Suppressor macrophage treated with lipopolysaccharide for 1 hour (primary cell): Measurements from ENCODE around the gene FSTL4.

Experiments used
- DNase-seq, 3 donors: peaks; one replicate each; pipeline ENCODE4 v3.0.0-alpha.2; 2020 to 2022

The FSTL4 gene

DNA sequence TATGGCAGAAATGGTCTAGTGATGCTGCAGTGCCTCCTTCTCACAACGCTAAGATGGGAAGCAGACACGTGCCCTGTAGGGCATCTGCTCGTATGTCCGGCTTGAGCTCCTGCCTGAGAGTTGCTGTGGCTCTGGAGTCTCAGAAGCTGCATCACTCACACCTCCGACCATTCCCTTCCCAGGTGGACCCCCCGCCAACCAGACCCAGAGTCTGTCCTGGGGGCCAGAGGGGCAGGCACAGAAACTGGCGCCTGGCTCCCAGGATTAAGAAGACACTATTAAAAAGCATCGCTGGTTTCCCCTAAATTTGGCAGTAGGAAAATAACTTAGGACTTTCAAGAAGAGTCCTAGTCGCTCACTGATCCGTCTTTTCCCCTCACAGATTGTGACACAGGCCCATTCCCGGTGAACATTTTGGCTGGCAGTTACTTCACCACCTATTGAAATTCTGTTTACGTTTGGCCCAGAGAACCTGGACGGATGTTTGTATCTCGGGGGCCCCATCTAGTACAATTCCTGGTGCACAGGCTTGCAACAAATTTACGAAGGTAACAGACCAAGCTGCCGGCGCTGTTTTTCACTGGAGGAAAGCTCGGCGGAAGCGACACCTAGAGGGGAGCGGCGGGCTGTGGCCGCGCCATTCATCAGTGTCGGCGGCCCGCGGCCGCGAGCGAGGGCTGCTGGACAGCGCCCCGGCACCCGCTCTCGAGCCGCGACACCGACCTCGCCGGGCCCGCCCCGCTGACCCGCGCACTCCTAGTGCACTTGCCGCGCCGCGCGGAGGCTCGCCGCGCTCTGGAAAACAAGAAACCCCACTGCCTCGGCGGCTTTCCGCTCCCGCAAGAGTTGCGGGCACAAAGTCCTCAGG lies 1.6 kb downstream of the FSTL4 start:
- DNase-seq: peak; percentile 47 to 86 (median 64)

DNA sequence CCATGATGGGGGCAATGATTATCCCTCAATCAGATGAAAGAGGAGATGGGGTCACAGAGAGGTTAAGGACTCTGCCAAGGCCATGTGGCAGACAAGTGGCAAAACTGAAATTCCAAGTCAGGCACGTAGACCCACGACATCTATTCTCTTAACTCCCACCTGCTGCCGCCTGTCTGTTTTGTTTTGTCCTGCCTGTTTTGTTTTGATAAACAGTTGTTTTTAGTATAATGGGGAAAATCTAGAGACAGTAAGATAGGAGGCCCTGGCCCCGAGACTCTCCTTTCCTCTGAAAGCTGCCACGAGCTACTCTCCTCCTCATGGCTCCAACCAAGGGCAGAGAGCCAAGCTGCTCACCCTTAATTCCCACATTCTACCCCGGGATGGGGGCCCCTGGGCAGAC lies 4.9 kb downstream of the FSTL4 start:
- no peak for DNase-seq

DNA sequence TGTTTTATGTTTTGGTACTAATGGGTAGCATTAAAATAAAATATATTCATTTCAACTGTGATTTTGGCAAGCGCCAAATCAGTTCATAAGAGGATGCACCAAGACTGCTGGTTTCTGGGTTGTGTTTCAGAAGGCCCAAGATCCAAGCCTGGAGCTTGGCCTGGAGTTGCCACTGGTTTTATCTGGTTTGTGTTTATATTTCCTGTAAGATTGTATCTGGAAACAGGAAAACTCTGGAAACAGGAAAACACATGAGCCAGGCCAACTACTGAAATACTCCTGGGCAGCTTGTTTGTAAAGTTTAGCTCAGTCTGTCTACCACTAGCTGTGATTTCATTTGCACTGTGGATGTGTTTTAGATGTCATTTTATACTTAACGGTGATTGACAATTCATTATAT lies 5.5 kb downstream of the FSTL4 start:
- no peak for DNase-seq

DNA sequence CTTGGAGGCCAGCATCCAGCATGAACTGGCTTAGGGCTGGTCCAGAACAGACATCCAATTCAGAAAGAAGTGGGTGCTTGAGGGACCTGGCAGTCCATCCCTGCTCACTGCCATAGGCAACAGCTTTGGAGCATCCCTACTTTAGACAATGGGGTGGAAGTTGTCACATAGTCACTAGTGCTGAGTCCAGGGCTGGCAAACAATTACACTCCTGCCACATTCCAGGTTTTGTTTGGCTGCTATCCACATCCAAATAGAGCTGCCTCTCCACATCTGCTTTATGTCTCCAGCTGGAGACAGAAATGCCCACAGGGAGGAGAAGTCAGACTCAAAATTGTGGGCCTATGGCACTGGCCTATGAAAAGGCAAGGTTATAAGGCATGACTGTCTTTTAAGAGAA lies 7.0 kb downstream of the FSTL4 start:
- DNase-seq: no peak

DNA sequence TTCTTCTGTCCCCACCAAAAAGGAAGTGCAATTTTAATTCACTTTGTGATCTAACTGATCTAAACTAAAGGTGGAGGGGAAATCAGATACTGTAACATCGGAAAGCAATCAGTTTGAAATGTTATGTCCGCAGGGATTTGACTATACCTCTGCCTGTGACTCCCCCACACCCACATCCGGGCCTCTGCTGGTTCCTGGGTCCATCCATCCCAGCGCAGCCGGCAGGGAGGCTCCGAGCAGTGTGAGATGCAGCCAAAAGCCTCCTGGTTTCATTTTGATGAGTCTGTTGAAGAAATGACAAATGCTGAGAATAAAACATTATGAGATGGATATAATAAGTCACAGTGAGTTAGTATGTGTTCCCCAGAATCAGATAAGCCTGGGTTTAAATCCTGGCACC lies 8.6 kb downstream of the FSTL4 start:
- no peak for DNase-seq

DNA sequence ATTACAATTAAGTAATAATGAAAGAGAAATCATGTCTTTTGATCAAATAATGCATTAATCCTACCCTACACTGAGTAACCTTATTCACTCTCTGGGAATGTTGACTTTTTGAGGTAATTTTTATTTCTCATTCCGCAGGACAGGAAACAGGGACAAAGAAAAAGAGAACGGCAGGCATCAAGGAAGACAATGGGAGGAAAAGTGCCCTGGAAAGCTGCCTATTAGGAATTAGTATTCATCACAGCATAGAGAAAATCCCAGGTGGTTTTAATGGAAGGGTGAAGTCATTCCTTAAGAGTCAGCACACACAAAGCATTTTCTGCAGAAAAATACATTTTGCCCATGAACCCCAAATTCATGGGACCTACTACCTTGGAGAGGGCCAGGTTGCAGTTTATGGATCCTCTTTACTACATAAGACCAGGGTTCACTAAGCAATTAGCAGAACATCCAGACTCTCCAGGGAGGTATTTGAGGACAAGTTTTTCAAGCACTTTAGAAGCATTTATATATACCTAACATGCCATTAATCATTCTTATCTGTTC lies 9.4 kb downstream of the FSTL4 start:
- DNase-seq: no peak

DNA sequence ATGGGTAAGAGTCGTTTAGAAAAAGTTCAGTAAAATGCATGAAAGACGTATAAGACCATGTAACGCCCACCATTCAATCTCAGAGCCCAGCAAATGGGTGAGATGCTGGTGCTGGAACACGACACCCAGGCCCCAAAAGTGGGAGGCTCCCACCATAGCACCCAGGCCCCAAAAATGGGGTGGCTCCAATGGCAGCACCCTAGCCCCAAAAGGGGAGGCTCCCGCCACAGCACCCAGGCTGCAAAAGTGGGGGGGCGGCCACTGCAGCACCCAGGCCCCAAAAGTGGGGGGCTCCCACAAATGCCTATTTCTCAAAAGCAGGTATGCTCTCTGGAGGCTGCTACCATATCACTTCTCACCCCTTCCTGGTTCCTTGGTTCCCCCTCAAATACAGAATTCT lies 12.7 kb downstream of the FSTL4 start:
- no peak for DNase-seq

DNA sequence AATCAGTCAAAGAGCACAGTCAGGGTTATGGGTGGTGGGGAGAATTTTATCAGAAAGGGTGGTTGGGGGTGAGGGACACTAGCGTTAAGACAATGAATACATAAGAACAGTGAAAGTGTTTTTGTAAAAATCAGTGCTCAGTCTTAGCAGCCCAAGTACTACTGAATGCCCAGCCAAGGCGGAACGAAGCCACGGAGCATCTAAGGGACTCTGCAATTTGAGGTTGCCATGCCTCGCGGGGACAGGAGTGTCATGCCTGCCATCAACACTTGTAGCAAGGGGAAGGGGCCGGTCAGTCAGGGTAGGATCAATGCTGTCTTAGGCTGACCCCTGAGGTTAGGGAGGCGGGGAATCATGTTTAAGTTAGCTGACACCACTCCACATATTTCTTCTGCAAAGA lies 13.3 kb downstream of the FSTL4 start:
- DNase-seq: no peak

DNA sequence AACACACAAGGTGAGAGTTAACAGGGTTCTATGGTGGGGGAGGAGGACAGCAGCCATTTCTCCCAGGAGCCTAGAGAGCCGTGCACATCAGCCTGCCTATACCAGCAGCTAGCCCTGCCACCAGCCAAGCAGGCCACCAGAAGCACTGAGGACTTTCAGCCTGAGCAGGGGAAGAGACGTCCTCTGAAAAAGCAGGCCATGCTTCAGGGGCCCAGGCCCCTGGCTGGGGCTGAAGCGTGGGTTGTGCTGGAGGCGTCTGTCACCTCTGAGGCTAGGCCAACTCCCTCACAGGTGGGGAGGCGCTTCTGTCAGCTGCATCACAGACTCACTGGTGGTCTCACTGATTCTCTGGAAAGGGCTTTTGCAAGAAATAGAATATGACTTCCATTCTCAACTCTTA lies 16.3 kb downstream of the FSTL4 start:
- no peak for DNase-seq

DNA sequence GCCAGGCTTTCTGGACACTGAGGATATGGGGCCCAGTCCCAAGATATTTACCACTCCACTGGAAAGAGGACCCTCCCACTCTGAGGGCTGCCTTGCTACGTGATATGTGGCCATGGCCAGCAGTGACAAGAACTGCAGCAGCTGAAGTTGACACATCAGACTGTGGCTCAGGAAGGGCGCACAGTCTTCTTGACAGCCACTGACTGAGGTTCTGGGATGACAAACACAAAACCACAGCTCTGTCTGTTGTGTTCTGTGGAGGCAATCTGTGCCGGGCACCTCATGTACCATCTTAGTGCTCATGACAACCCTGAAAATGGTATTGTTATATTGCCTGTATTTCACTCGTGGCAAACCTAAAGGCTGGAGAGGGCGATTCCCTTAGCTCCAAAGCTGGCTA lies 16.9 kb downstream of the FSTL4 start:
- DNase-seq: no peak

DNA sequence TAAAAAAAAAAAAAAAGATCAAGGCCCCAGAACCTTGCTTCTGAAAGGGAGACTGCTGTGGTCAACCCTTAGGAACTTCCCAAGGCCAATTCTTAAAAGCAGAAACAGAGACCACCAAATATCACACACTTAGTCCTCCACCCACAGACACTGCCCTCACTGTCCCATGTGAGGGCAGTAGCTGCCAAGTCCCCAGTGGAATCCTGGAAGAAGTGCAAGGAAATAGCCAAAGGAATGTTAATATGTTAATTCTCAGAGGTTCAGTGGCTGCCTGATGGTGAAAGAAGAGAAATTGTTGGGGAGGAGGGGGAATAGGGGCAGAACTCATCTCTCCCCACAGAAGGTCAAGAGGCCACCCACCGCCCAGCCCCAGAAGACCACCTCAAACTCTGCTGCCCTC lies 23.1 kb downstream of the FSTL4 start:
- no peak for DNase-seq

DNA sequence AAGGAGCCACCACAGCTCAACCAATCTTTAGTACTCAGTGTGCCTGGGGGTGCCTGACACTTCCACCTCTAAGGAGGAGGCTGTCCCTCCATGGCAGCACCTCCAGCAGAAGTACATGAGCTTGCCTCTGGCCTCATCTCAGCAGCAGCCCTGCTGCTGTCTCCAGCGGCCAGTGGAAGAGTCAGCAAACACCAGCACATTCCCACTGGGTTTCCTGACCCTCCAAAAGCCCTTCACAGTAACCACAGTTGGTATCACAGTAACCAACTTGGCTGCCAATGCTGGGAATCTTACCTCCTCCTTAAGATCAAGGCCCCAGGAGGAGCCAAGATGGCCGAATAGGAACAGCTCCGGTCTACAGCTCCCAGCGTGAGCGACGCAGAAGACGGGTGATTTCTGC lies 29.4 kb downstream of the FSTL4 start:
- no peak for DNase-seq

DNA sequence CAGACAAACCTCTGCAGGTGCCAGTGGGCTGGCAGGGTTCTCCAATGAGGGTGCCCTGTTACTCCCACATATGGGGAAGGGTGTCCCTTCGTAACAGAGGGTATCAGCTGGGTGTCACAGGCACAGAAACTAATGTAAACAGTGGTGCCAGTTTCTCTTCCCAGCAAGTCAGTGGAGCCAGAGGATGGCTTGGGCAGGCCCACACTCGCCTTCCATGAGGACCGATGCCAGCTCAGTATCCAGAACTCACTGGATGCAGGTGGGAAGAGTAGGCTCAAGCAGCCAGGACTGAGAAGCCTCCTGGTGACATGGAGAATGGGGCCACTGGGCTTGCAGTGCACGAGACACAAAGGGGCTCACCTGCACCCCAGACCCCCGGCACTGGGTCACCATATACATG lies 30.4 kb downstream of the FSTL4 start:
- DNase-seq: no peak

DNA sequence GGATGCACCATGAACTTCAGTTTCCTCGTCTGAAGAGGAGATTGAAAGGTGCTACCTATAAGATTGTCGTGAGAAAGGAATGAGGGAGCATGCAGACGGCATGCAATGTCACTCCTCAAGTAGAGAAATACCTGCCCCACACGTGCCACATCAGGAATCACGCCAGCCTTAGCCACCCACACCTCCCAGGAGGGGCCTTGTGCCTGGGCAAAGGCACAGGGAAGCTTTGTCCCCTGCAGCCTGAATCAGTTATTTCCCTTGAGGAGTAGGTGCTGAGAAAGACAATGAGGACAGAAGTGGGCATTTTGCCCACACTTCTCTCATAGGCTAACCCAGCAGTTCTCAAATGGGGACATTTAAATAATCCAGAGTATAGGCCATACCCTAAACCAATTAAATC lies 31.0 kb downstream of the FSTL4 start:
- no peak for DNase-seq

DNA sequence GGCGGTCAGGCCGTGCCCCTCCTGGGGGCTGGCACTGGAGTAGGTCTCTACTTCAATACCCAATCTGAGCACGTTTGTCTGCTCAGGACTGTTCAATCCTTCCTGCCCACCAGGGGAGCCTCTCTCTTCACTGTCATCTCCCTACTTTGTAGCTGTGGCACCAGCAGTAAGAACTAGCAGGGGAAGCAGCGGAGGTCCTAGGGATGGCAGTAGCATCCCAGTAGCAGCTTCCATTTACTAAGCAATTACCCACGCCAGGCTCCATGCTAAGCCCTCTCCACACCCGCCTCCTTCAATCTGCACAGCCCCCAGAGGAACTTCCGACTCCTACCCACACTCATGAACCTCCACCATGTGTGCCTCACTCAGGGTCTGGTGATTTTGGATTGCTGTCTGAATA lies 31.7 kb downstream of the FSTL4 start:
- DNase-seq: no peak

DNA sequence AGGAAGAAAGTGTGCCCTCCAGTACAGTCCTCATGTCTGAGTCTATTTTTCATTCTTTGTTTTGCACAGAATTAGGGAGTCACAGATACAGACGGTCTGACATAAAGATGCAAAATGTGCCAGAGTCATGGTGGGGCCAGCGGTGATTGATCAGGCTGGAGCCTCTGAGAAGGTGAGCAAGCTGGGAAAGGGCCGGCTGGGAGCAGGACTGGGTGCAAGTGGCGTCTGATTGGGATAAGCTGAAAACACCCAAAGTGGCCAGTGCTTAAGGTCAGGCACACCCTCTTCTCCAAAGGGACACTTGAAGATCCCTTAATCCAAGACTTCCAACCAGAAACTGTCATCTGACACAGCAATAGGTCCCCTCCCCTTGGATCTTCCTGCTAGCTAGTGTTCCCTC lies 32.6 kb downstream of the FSTL4 start:
- DNase-seq: no peak

DNA sequence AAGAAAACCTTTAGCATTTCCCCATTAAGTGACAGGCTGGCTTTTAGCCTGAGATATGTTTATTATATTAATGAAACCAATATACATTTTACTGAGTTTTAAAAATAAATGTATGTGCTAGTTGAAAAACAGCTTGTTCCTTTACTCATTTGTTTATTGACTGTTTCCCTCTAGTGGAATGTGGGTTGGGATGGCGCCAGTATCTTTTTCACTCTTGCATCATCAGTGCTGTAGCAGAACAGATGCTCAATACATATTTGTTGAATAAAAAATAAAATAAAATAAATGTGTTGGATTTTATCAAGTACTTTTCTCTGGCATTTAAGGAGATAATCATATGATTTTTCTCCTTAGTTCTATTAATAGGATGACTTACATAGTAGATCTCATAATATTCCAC lies 43.0 kb downstream of the FSTL4 start:
- no peak for DNase-seq

DNA sequence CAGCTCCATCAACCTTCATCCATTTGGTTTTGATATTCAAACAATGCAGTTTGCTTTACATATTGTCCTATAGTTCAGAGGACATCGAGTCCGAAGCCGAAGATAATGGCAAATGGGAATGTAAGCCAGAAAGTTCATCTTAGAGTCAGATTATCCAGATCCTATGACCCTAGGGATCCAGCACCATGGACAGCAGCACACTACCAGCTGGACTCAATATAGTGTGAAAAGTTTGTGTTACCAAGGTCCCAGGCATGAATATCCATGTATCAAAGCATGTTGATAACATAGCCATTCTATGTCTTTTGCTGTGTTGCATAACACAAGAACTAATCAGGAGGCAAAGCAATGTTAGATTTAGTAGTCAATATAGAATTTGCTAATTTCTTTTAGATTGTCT lies 46.3 kb downstream of the FSTL4 start:
- peak in 2 of 3 donors; percentile 31 to 54 for DNase-seq

DNA sequence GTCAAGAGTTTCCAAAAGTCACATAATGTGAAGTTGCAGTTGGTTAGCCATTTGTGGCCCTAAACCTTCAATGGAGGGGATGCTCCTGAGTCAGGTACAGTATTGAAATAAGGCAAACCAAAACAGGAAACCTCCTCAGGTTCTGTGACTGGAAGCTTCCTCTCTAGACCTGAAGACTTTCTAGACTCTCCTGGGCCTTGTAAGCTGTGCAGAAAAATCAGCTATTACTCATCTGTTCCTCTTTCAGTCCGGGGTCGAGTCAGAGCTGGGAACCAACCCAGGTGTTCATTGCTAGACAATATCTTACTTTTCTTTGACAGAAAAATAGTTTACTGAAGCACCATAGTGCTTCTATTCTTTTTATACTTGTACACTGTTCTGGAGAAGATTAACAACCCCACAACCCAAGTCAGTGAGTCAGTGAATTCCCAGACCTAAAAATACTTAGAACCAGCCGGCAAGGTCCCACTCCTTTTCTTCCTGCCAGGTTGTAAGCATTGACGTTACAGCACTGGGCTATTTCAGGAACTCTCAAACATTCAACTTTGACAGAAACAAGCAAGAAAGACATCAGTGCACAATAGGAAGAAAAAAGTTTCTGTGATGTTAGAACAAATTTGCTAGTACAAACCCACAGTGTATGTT lies 47.3 kb downstream of the FSTL4 start:
- DNase-seq: no peak

DNA sequence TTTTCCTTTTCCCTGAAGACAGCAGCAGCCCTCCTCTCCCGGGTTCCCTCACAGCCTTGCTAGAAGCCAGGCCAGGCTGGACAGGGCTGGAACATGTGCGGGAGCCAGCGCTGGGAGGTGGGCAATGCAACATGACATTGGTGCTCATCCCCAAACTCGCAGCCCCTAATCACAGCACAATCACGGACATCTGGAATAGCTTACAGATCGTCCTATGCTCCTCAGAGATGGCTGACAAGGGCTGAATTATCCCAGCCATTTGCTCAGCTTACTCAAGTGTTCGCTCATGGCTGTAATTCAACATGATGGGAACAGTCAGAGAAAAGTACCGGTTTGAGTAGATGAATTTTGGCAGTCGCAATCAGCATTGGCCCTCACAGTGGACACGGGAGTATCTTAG lies 49.8 kb downstream of the FSTL4 start:
- no peak for DNase-seq

DNA sequence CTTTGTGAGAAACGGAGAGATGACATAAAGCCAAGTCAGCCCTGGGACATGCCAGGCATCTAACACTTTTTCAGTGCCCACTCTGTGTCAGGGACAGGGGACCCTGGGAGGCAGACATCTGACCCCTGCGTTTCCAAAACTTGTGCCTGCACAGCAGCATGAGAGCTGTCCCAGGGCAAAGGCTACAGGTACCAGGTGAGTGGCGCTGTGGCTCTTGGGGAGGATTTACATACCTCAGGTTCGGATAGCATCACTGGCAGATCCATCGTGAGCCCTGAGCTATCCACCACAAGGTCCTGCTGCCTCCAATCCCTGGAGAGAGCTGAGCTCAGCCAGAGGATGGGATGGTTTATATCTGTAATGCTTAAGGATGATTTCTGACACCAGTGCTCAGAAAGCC lies 52.4 kb downstream of the FSTL4 start:
- DNase-seq: no peak

DNA sequence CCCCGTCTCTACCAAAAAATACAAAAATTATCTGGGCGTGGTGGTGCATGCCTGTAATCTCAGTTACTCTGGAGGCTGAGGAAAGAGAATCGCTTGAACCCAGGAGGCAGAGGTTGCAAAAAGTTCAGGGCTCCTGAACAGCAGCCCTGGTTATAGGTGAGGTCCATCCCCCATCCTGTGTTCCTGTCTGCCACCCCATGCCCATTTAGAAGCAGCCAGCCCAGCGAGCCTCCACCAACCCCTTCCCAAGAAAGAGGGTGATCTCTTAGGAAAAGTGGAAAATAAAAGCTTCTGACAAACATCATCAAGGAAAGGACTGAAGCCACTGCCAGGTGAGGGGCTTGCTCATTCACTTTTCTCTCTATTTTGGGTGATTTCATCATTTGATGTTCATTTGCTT lies 55.8 kb downstream of the FSTL4 start:
- DNase-seq: no peak

DNA sequence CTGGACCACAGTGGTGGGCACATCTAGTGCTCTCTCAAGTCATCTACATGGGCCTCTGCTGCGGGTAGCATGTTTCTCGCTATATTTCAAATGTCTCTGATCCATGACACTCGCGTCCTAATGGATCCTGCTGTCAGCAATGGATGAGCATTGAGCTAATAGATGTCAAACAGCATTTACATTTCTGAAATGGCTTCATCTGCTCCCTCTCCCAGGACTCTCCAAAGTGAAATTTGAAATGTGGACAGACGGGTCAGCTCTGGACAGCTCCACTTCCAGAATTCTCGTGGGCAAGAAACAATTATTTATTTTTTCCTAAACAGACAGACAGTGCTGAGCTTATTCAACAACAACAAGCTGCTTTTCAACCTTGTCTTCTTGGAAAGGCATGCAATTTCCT lies 58.1 kb downstream of the FSTL4 start:
- DNase-seq: no peak

DNA sequence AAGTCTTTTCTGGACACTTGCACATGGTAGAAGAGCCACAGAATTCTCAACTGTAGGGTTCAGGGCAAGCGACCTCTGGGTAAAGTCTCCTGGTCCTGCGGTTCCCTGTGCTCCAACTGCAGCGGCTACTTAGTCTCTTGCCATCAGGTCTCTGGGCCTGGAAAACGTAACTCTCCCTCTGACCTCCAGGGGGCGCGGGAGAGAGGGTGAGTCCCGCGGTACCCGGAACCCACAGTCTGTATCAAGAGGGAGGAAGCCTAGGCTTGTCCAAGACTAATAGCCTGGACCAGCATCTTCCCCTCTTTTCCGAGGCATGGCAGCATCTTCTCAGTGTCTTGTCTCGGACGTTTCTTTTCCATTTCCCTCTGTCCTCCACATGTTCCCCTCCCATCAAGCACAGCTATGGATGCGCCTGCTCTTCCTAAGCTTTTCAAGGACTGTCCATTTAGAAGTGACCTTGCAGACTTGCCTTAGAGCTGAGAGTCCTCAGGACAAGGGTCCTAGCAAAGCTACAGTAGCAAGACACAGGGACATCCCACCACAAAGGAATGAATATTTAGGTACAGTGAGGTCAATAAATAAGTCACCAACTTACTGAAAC lies 59.3 kb downstream of the FSTL4 start:
- DNase-seq: peak; percentile 67 to 85 (median 81)
